Measurements from ENCODE around the gene KCNH1. TPM values are rescaled to one million over a fixed set of nuclear protein-coding genes. Genes with fewer than 3 reads are reported as not detected.
A peak's percentile ranks its signal among the peaks of the same experiment; 100 is the strongest.
"Not testable (repeated sequence)": the region's sequence is repeated elsewhere in the genome, so short reads cannot be mapped to it uniquely, and the experiment has no call there.

Gene KCNH1
- total and polyA plus RNA-seq, 5 donors: 0.02 TPM; not detected in 4

GRCh38 chr1:211009944-211010343, 124.0 kb downstream of the KCNH1 start:
- WGBS: 67% methylated on average over 5 of the region's 5 CpGs
- no peak for DNase-seq
- H3K4me1 ChIP-seq (ENCODE audit: control insufficient read depth, insufficient read depth, low read length): no peaks in the 10 kb centered on the region
- no peaks in the 10 kb centered on the region for H3K9me3 ChIP-seq (ENCODE audit: control insufficient read depth, low read length)
- no peak overlapping the region for H3K27ac ChIP-seq (ENCODE audit: low read length)
- intact Hi-C loops (cut with DNase I): no loop called here
- no peaks in the 10 kb centered on the region for H3K27me3 ChIP-seq (ENCODE audit: control insufficient read depth, insufficient read depth)
- no peak for ATAC-seq
- H3K4me3 ChIP-seq (ENCODE audit: low read length): no peak overlapping the region

GRCh38 chr1:211007830-211008229, 126.1 kb downstream of the KCNH1 start:
- H3K9me3 ChIP-seq (ENCODE audit: control insufficient read depth, low read length): no peaks in the 10 kb centered on the region
- no peak overlapping the region for H3K4me3 ChIP-seq (ENCODE audit: low read length)
- H3K4me1 ChIP-seq (ENCODE audit: control insufficient read depth, insufficient read depth, low read length): no peaks in the 10 kb centered on the region
- H3K27me3 ChIP-seq (ENCODE audit: control insufficient read depth, insufficient read depth): no peaks in the 10 kb centered on the region
- no peak overlapping the region for H3K27ac ChIP-seq (ENCODE audit: low read length)
- DNase-seq: no peak
- ATAC-seq: no peak
- intact Hi-C loops (cut with DNase I): no loop called here
- WGBS: 96% methylated on average over 1 of the region's 1 CpG

GRCh38 chr1:210995931-210996330, 138.0 kb downstream of the KCNH1 start:
- H3K4me1 ChIP-seq (ENCODE audit: control insufficient read depth, insufficient read depth, low read length); H3K4me3 ChIP-seq (ENCODE audit: low read length); H3K27me3 ChIP-seq (ENCODE audit: control insufficient read depth, insufficient read depth); H3K27ac ChIP-seq (ENCODE audit: low read length); intact Hi-C loops (cut with DNase I); H3K9me3 ChIP-seq (ENCODE audit: control insufficient read depth, low read length); ATAC-seq; DNase-seq: not testable (repeated sequence)
- WGBS: 92% methylated on average over 13 of the region's 13 CpGs

- ATAC-seq (no peak), DNase-seq (no peak)
- intact Hi-C loops (cut with DNase I): no loop called here
- Histone ChIP-seq H3K27ac (ENCODE audit: low read length) (no peak overlapping the region), H3K4me3 (ENCODE audit: low read length) (no peak overlapping the region), H3K27me3 (ENCODE audit: control insufficient read depth, insufficient read depth) (no peaks in the 10 kb centered on the region), H3K4me1 (ENCODE audit: control insufficient read depth, insufficient read depth, low read length) (no peaks in the 10 kb centered on the region), H3K9me3 (ENCODE audit: control insufficient read depth, low read length) (no peaks in the 10 kb centered on the region)
- WGBS: 61% methylated on average over 4 of the region's 4 CpGs
Measured at GRCh38 chr1:210992837-210993236, 141.1 kb downstream of the KCNH1 start.

- ATAC-seq: no peak
- DNase-seq: no peak
- intact Hi-C loops (cut with DNase I): no loop called here
- no peaks in the 10 kb centered on the region for H3K4me1 ChIP-seq (ENCODE audit: control insufficient read depth, insufficient read depth, low read length)
- H3K4me3 ChIP-seq (ENCODE audit: low read length): no peak overlapping the region
- no peaks in the 10 kb centered on the region for H3K27me3 ChIP-seq (ENCODE audit: control insufficient read depth, insufficient read depth)
- H3K27ac ChIP-seq (ENCODE audit: low read length): no peak overlapping the region
- H3K9me3 ChIP-seq (ENCODE audit: control insufficient read depth, low read length): no peaks in the 10 kb centered on the region
Measured at GRCh38 chr1:210989905-210990304, 144.0 kb downstream of the KCNH1 start.

- 95% methylated on average over 1 of the region's 1 CpG for WGBS
- H3K27me3 ChIP-seq (ENCODE audit: control insufficient read depth, insufficient read depth): no peaks in the 10 kb centered on the region
- intact Hi-C loops (cut with DNase I): no loop called here
Measured at GRCh38 chr1:210981490-210981889, 152.5 kb downstream of the KCNH1 start.

GRCh38 chr1:210980082-210980481, 153.9 kb downstream of the KCNH1 start:
- Histone ChIP-seq H3K27ac (ENCODE audit: low read length) (no peak overlapping the region), H3K9me3 (ENCODE audit: control insufficient read depth, low read length) (no peaks in the 10 kb centered on the region), H3K27me3 (ENCODE audit: control insufficient read depth, insufficient read depth) (no peaks in the 10 kb centered on the region), H3K4me3 (ENCODE audit: low read length) (no peak overlapping the region), H3K4me1 (ENCODE audit: control insufficient read depth, insufficient read depth, low read length) (no peaks in the 10 kb centered on the region)
- ATAC-seq (no peak), DNase-seq (no peak)
- intact Hi-C loops (cut with DNase I): no loop called here

More at GRCh38 chr1:210981490-210981889, 152.5 kb downstream of the KCNH1 start:
- no peak for DNase-seq
- no peak overlapping the region for H3K27ac ChIP-seq (ENCODE audit: low read length)
- no peaks in the 10 kb centered on the region for H3K4me1 ChIP-seq (ENCODE audit: control insufficient read depth, insufficient read depth, low read length)
- no peaks in the 10 kb centered on the region for H3K9me3 ChIP-seq (ENCODE audit: control insufficient read depth, low read length)
- no peak for ATAC-seq
- no peak overlapping the region for H3K4me3 ChIP-seq (ENCODE audit: low read length)

GRCh38 chr1:210978974-210979354, 155.0 kb downstream of the KCNH1 start:
- H3K9me3 ChIP-seq (ENCODE audit: control insufficient read depth, low read length): no peaks in the 10 kb centered on the region
- WGBS: 59% methylated on average over 3 of the region's 3 CpGs
- no peaks in the 10 kb centered on the region for H3K4me1 ChIP-seq (ENCODE audit: control insufficient read depth, insufficient read depth, low read length)
- no peaks in the 10 kb centered on the region for H3K27me3 ChIP-seq (ENCODE audit: control insufficient read depth, insufficient read depth)
- ATAC-seq: no peak
- DNase-seq: no peak
- no peak overlapping the region for H3K27ac ChIP-seq (ENCODE audit: low read length)
- intact Hi-C loops (cut with DNase I): no loop called here
- no peak overlapping the region for H3K4me3 ChIP-seq (ENCODE audit: low read length)

GRCh38 chr1:210978316-210978973, 155.5 kb downstream of the KCNH1 start:
- DNase-seq: no peak
- Histone ChIP-seq H3K4me3 (ENCODE audit: low read length) (no peak overlapping the region), H3K9me3 (ENCODE audit: control insufficient read depth, low read length) (no peaks in the 10 kb centered on the region), H3K27ac (ENCODE audit: low read length) (no peak overlapping the region), H3K27me3 (ENCODE audit: control insufficient read depth, insufficient read depth) (no peaks in the 10 kb centered on the region), H3K4me1 (ENCODE audit: control insufficient read depth, insufficient read depth, low read length) (no peaks in the 10 kb centered on the region)
- 79% methylated on average over 6 of the region's 6 CpGs for WGBS
- ATAC-seq: no peak
- intact Hi-C loops (cut with DNase I): no loop called here

GRCh38 chr1:210951279-210951678, 182.7 kb downstream of the KCNH1 start:
- DNase-seq (no peak), ATAC-seq (no peak)
- 56% methylated on average over 7 of the region's 7 CpGs for WGBS
- H3K4me3 ChIP-seq (ENCODE audit: low read length): no peak overlapping the region
- no peaks in the 10 kb centered on the region for H3K4me1 ChIP-seq (ENCODE audit: control insufficient read depth, insufficient read depth, low read length)
- intact Hi-C loops (cut with DNase I): no loop called here
- H3K27me3 ChIP-seq (ENCODE audit: control insufficient read depth, insufficient read depth): no peaks in the 10 kb centered on the region
- no peaks in the 10 kb centered on the region for H3K9me3 ChIP-seq (ENCODE audit: control insufficient read depth, low read length)
- H3K27ac ChIP-seq (ENCODE audit: low read length): no peak overlapping the region

GRCh38 chr1:210949940-210950546, 183.9 kb downstream of the KCNH1 start:
- intact Hi-C loops (cut with DNase I); ATAC-seq; H3K27ac ChIP-seq (ENCODE audit: low read length); H3K27me3 ChIP-seq (ENCODE audit: control insufficient read depth, insufficient read depth); H3K4me1 ChIP-seq (ENCODE audit: control insufficient read depth, insufficient read depth, low read length); H3K9me3 ChIP-seq (ENCODE audit: control insufficient read depth, low read length); H3K4me3 ChIP-seq (ENCODE audit: low read length): not testable (repeated sequence)
- WGBS: 88% methylated on average over 1 of the region's 2 CpGs
- peak; percentile 13 to 64 (median 50) for DNase-seq

- ATAC-seq: no peak
- H3K27ac ChIP-seq (ENCODE audit: low read length): no peak overlapping the region
- DNase-seq: no peak
- no peaks in the 10 kb centered on the region for H3K4me1 ChIP-seq (ENCODE audit: control insufficient read depth, insufficient read depth, low read length)
- no peak overlapping the region for H3K4me3 ChIP-seq (ENCODE audit: low read length)
- intact Hi-C loops (cut with DNase I): no loop called here
- no peaks in the 10 kb centered on the region for H3K9me3 ChIP-seq (ENCODE audit: control insufficient read depth, low read length)
- 71% methylated on average over 7 of the region's 7 CpGs for WGBS
- H3K27me3 ChIP-seq (ENCODE audit: control insufficient read depth, insufficient read depth): no peaks in the 10 kb centered on the region
Measured at GRCh38 chr1:210949489-210949888, 184.5 kb downstream of the KCNH1 start.

Data from right cardiac atrium (tissue), 5 donors.